Measurements from ENCODE around the gene MGLL. TPM values are rescaled to one million over a fixed set of nuclear protein-coding genes. Genes with fewer than 3 reads are reported as not detected.

The MGLL gene
- total and polyA plus RNA-seq, 9 of the 15 experiments (the other 6 are each of a cell fraction or from before 2014, with no cell fraction given), result 0.12 to 0.32 (median 0.18) TPM; not detected in 6

- TF ChIP-seq ZNF609 (CRISPR knock-in tag; IDR thresholded peaks at IDR 0.05; ENCODE audit: borderline replicate concordance) (no peak), MED1 (CRISPR knock-in tag; IDR thresholded peaks at IDR 0.05; ENCODE audit: borderline replicate concordance) (no peak), ELF1 (tag; IDR thresholded peaks at IDR 0.05) (no peak), ZNF76 (CRISPR knock-in tag; IDR thresholded peaks at IDR 0.05; ENCODE audit: borderline replicate concordance) (no peak), PTBP1 (IDR thresholded peaks at IDR 0.05; ENCODE audit: low read depth, low read length) (no peak), BCLAF1 (IDR thresholded peaks at IDR 0.05; ENCODE audit: borderline replicate concordance in 1 of 2, control insufficient read depth in 1 of 2, low read depth in 2 of 2, low read length in 1 of 2) (no peak), HBP1 (CRISPR knock-in tag; IDR thresholded peaks at IDR 0.05) (no peak)
Observed at GRCh38 chr3:127802606-127803005, 19.7 kb downstream of the MGLL start (continued).
